NCI-H1694 (cell line): ENCODE data around the gene RFLNA.

Experiments used
- DNase-seq: peaks from one replicate; lab custom pipeline; 2025; lab: John Stamatoyannopoulos, UW

Gene RFLNA

GRCh38 chr12:124294780-124295341, at the start of gene RFLNA:
Gene RFLNA (plus strand): TSS chr12:124295093. CDS start chr12:124295430, 337 bp downstream.
- DNase-seq: no peak

DNA sequence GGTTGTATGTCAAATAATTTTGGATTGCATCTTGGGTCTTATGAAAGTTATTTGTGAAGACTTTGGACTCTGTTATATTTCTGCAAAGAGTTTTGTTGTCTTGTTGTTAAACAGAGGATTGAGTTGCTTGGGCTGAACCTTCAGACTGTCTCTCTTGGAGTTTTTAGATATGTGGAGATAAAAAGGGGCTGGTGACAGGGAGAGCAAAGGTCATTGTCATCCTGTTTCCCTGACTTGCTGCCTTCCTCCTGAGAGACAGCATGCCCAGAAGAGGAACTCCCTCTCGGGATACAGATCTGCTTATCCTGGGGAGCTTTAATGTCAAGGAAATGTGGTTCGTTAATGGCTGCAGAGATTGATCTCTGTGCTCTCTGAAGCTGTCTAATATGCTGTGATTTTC, 47.6 kb upstream of the RFLNA start:
- no peak for DNase-seq

- no peak for DNase-seq
These were observed 45.7 kb upstream of the RFLNA start for GRCh38 chr12:124248941-124249825.

DNA sequence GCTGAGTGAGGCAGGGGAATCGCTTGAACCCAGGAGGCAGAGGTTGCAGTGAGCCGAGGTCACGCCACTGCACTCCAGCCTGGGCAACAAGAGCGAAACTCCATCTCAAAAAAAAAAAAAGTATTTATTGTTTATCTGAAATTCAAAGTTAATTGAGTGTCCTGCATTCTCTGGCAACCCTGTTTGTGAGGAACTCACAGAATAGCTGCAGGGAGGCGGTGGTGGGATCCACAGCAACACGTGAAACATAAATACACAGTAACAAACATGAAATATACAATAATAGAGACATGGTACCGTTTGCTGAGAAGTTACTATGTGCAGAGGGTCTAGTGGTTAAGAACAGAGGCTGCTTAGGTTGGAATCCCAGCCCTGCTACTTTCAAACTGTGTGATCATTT, 43.7 kb upstream of the RFLNA start:
- no peak for DNase-seq

DNA sequence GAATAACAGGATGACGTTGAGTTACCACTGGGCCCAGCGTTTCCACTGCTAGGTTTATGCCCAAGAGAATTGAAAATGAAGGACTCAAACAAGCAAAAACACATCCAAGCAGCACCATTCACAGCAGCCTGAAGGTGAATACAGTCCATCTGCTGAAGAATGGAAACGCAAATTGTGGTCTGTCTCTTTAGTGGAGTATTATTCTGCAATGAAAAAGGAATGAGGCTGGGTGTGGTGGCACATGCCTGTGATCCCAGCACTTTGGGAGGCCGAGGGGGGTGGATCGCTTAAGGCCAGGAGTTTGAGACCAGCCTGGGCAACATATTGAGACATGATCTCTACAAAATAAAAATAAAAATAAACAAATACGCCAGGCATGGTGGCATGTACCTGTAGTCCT, 41.9 kb upstream of the RFLNA start:
- no peak for DNase-seq

DNA sequence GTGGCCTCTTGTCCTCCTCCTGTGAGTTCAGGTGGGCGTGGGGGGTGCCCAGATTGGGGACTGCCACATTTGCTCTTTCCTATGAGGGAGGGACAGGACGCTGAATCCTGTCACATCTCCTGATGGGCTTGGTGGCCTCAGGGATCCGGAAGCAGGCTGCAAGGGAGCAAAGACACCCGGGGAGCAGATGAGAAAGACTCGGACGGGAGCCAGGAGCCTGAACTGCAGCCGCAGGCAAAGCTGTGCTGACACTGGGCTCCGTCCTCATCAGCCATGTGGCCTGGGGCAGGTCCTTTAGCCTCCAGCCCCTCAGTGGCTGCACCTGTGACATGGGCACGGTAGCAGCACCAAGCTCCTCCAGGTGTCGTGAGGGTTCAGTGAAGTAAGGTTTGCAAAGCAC, 40.8 kb upstream of the RFLNA start:
- DNase-seq: no peak

- DNase-seq: no peak
These were observed 35.5 kb upstream of the RFLNA start for GRCh38 chr12:124259154-124260066.

GRCh38 chr12:124261885-124262284, 33.0 kb upstream of the RFLNA start:
- no peak for DNase-seq

GRCh38 chr12:124264089-124264795, 30.7 kb upstream of the RFLNA start:
- DNase-seq: no peak

GRCh38 chr12:124264879-124265278, 30.0 kb upstream of the RFLNA start:
- no peak for DNase-seq

DNA sequence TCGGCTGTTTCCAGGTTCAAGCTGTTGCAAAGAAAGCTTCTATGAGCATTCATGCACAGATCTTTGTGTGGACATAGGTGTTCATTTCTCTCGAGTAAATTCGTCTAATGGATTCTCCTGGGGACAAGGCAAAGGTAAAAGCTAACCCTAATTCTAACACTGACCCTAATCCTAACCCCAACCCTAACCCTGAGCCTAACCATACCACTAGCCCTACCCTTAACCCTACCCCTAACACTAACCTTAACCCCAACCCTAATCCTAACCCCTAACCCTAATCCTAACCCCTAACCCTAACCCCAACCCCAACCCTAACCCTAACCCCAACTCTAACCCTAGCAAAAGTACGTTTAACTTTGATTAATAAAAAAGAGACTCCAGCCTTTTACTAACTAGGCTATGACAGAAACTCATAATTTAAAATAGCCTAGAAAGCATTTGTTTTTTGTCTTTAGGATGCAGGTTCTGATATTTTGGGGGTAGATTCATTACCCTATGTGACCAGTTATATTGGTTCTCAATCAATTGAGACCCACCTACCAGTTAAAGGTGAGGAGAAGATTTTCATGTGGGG, 27.6 kb upstream of the RFLNA start:
- no peak for DNase-seq

GRCh38 chr12:124270671-124271070, 24.2 kb upstream of the RFLNA start:
- no peak for DNase-seq

GRCh38 chr12:124273630-124274029, 21.3 kb upstream of the RFLNA start:
- peak; percentile 8 for DNase-seq

- DNase-seq: no peak
These were observed 18.6 kb upstream of the RFLNA start for GRCh38 chr12:124276337-124276736.

DNA sequence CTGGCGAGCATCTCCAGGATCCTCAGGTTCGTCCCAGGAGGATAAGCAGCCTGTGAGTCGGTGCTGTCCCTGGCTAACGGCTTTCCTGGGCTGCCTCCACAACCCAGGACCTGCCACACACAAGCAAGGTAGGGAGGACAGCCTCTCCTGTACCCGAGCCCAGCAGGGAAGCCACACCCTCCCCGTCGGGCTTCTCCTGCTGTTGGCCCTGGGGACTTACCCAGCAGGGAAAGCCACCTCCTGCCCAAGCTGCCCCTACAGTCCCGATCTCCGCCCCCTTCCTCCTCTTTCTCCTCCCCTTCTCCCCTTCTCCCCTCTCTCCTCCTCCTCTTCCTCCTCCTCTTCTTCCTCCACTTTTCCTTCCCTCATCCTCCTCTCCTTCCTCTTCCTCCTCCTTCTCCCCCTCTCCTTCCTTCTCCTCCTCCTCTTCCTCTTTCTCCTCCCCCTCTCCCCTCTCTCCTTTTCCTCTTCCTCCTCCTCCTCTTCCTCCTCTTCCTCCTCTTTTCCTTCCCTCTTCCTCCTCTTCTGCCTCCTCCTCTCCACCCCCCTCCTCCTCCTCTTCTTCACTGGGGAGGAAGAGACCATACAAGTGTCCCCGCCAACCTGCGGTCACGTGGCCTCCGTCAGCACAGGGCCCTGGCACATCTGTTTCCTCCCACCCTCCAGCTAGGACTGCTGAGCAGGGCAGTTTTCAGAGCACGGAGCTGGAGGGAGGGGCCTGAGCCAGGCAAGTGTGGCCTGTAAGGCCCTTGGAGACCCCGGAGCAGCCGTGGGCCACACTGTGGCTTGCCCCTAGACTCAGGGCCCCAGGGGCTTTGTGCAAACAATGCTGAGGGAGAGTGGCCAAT, 17.3 kb upstream of the RFLNA start:
- DNase-seq: no peak

DNA sequence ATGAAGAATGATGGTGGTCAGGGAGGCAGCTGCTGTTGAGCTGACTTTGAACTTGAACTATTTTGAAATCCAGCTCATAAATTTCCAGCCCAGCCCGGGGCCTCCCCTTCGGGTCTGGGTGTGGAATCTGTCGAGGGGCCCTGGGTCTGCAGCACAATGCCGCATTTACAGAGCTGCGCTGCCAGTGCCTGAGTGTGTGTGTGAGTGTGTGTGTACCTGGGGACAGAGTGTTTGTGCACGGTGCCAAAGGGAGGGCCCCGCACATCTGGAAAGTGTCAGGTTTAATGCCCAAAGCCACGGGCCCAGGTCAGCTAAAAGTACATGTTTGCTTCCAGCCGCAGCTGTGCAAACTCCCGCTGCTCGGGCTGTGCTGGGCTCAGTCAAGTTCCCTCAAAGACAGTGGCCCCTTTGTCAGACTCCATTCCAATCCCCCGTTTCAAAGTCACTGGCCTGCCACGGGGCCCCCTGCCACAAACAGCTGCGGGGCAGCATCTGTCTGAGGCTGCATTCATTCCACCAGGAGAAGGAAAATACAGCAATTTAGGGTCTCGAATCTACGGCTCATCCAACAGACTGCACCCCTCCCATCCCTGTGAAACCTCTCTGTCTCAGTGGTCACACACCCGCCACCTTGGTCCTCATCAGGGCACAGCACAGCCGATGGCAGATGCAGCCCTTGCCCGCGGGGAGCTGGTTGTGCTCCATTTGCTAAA, 16.3 kb upstream of the RFLNA start:
- DNase-seq: no peak

GRCh38 chr12:124279315-124279714, 15.6 kb upstream of the RFLNA start:
- DNase-seq: no peak

DNA sequence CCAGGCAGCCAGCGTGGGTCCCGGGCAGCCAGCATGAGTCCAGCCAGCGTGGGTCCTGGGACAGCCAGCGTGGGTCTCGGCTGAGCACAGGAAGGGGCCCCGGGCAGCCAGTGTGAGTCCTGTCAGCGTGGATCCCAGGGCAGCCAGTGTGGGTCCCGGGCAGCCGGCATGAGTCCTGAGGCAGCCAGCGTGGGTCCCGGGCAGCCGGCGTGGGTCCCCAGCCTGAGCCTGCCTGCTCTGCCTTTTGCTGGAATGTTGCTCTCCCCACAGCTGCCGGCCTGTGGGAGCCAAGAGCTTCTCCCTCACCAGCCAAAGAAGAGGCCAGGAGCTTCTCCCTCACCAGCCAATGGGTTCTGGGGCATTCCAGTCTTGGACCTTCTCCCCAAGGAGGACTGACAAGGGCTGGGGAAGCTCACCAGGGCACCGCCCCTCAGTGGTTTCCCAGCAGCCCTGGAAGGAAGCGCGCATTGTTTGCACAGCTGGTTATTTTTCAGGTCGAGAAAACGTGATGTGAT, 15.0 kb upstream of the RFLNA start:
- DNase-seq: no peak

DNA sequence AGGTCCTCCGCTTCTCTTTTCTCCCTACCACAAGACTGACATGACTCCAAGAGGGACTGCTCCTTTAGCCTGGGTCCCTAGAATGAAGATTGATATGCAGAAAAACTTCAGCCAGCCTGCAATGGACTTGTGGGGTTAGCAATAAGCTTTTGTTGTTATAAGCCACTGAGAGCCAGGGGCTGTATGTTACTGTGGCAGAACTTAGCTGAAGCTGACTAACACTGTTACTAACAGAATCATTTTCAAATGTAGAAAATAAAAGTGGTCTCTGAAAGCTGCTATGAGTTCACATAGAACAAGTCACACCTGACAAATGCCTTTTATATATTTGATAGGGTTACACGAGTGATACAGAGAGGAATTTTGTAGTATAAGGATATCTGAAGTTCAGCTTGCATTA, 13.6 kb upstream of the RFLNA start:
- no peak for DNase-seq

DNA sequence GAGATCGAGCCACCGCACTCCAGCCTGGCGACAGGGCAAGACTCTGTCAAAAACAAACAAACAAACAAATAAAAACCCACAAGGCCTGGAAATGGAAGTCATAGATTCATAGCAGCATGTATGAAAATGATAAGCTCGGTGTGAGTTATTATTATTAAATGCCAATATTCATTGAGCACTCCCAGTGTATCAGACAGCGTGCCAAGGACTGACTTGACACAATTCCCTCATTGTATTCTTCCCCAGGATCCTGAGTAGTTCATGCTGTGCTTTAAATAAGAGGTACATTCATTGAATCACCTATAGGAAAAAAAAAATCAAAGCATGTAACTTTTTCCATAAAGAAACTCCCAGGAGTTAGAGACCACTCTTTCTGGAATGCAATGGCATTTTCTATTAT, 12.6 kb upstream of the RFLNA start:
- no peak for DNase-seq
